ENCODE measurements around the gene JOSD1. TPM values are rescaled to one million over a fixed set of nuclear protein-coding genes. Genes with fewer than 3 reads are reported as not detected.

Gene JOSD1
- total RNA-seq, 1 donor from 2014 or later = 45.2 TPM

DNA sequence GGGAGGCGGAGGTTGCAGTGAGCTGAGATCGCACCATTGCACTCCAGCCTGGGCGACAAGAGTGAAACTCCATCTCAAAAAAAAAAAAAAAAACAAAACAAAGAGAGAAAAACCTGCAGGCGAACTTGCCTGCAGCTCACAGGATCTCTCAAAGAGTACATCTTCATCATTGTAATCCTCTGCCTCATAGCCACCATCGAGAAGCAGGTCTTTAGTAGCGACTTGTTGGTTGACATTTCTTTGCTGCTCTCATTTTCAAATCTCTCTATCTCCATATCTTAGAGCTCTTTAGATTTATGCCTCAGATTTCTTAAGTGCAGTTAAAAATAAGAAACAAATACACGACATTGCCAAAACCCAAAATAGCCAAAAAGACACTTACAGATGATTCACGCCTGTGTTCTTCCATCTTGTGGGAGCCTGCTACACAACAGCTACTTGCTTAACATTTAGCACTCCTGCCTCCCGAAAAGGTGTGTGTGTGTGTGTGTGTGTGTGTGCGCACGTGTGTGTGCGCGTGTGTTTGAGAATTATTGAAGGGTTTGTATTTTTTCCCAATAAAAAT lies 59.2 kb downstream of the JOSD1 start:
- Mint-ChIP-seq H3K4me3 (no peak overlapping the region), H3K27me3 (peaks cover 12% of the 10 kb centered on the region), H3K4me1 (no peaks in the 10 kb centered on the region), H3K9me3 (no peaks in the 10 kb centered on the region), H3K27ac (no peak overlapping the region), H3K36me3 (ENCODE audit: low read depth) (no peaks in the 10 kb centered on the region)
- no peak for DNase-seq
- ChIA-PET POLR2A (no interaction called here), CTCF (no interaction called here)
- ATAC-seq (ENCODE audit: low read depth) = no peak
- intact Hi-C loops (cut with micrococcal nuclease) = no loop called here
- no peak for TF ChIP-seq CTCF (IDR thresholded peaks at IDR 0.05)

- Mint-ChIP-seq H3K4me1 (no peaks in the 10 kb centered on the region), H3K9me3 (no peaks in the 10 kb centered on the region), H3K27ac (no peak overlapping the region), H3K36me3 (ENCODE audit: low read depth) (no peaks in the 10 kb centered on the region), H3K4me3 (no peak overlapping the region), H3K27me3 (peaks cover 12% of the 10 kb centered on the region)
- DNase-seq (no peak), ATAC-seq (ENCODE audit: low read depth) (no peak)
- intact Hi-C loops (cut with micrococcal nuclease) = no loop called here
- ChIA-PET CTCF (no interaction called here), POLR2A (no interaction called here)
- no peak for TF ChIP-seq CTCF (IDR thresholded peaks at IDR 0.05)
Observed at GRCh38 chr22:38638728-38639127, 62.0 kb downstream of the JOSD1 start.

- H3K36me3 Mint-ChIP-seq (ENCODE audit: low read depth) = no peaks in the 10 kb centered on the region
- no peaks in the 10 kb centered on the region for H3K4me1 Mint-ChIP-seq
- ATAC-seq (ENCODE audit: low read depth) (no peak), DNase-seq (no peak)
- POLR2A ChIA-PET = no interaction called here
- intact Hi-C loops (cut with micrococcal nuclease) = no loop called here
- no peaks in the 10 kb centered on the region for H3K9me3 Mint-ChIP-seq
- H3K4me3 Mint-ChIP-seq = no peak overlapping the region
- H3K27me3 Mint-ChIP-seq = peaks cover 11% of the 10 kb centered on the region
- TF ChIP-seq CTCF (IDR thresholded peaks at IDR 0.05) = no peak
- no peak overlapping the region for H3K27ac Mint-ChIP-seq
- CTCF ChIA-PET = no interaction called here
Observed at GRCh38 chr22:38638216-38638615, 62.5 kb downstream of the JOSD1 start.

Other genes with a start within 250 kb of the JOSD1 start
- not detected in 2 replicates for gene KCNJ4, start 245.7 kb downstream of the JOSD1 start, total RNA-seq
- not detected in 2 replicates for gene KDELR3, start 232.8 kb downstream of the JOSD1 start, total RNA-seq
- gene DDX17, start 194.6 kb downstream of the JOSD1 start, total RNA-seq = 533 and 612 TPM in 2 replicates
- gene DMC1, start 130.8 kb downstream of the JOSD1 start, total RNA-seq = 0.54 and 0.91 TPM in 2 replicates
- gene FAM227A, start 44.6 kb downstream of the JOSD1 start, total RNA-seq = 0.20 and 0.66 TPM in 2 replicates
- 7.3 and 14.1 TPM in 2 replicates for gene CBY1, start 44.3 kb downstream of the JOSD1 start, total RNA-seq
- 99.4 and 109 TPM in 2 replicates for gene TOMM22, start 19.0 kb downstream of the JOSD1 start, total RNA-seq
- gene GTPBP1, start 5.0 kb upstream of the JOSD1 start, total RNA-seq = 90.6 and 103 TPM in 2 replicates
- 122 and 146 TPM in 2 replicates for gene SUN2, start 55.1 kb upstream of the JOSD1 start, total RNA-seq
- 7.7 and 8.4 TPM in 2 replicates for gene DNAL4, start 93.2 kb upstream of the JOSD1 start, total RNA-seq
- gene NPTXR, start 143.1 kb upstream of the JOSD1 start, total RNA-seq = 0.07 and 0.13 TPM in 2 replicates
- 65.6 and 71.8 TPM in 2 replicates for gene CBX6, start 171.3 kb upstream of the JOSD1 start, total RNA-seq